Stimulated activated CD4-positive, alpha-beta T cell treated with anti-CD3 and anti-CD28 coated beads, Interleukin-1b, Interleukin-23, amount 100 ng/mL, for 24 hours (primary cell): ENCODE data around the gene STMN3.

Experiments
- DNase-seq, 4 experiments: peaks; one replicate each; pipeline ENCODE4 v3.0.0-alpha.2; 2020; ENCODE audit warnings: low read depth in 4 of 4, low spot score in 1 of 4

The STMN3 gene

GRCh38 chr20:63590218-63591146 is 62.7 kb downstream of the STMN3 start:
- no peak for DNase-seq
